Esophagus muscularis mucosa (tissue), 4 donors: ENCODE results near the gene GFM2. TPM values are rescaled to one million over a fixed set of nuclear protein-coding genes. Genes with fewer than 3 reads are reported as not detected.
"Not testable (repeated sequence)": the region's sequence is repeated elsewhere in the genome, so short reads cannot be mapped to it uniquely, and the experiment has no call there.

ENCODE experiments used
- DNase-seq: peaks from one replicate; pipeline ENCODE4 v3.0.0-alpha.2; 2017; ENCODE audit errors: extremely low spot score
- H3K27ac ChIP-seq, 4 donors: fragments of 200-600 bp; sonication (generic); replicated peaks in 1 of 4; 1 replicate in 3 of 4; 2 replicates in 1 of 4; pipeline ENCODE4 v1.5.1; 2016 to 2019; ENCODE audit warnings: mild to moderate bottlenecking in 1 of 4
- H3K27me3 ChIP-seq, 4 donors: fragments of 200-600 bp; sonication (generic); one replicate each; pipeline versions ENCODE4 v1.5.1 to v1.6.0; 2016 to 2019
- H3K36me3 ChIP-seq, 4 donors: fragments of 200-600 bp; sonication (generic); one replicate each; pipeline ENCODE4 v1.5.1; 2016 to 2019
- H3K4me1 ChIP-seq, 4 donors: fragments of 200-600 bp; sonication (generic); one replicate each; pipeline ENCODE4 v1.5.1; 2016 to 2019
- H3K4me3 ChIP-seq, 4 donors: fragments of 200-600 bp; sonication (generic); 1 replicate in 2 of 4; 2 replicates in 2 of 4; pipeline ENCODE4 v1.5.1; 2016 to 2019; ENCODE audit warnings: mild to moderate bottlenecking in 4 of 4, moderate library complexity in 1 of 4
- H3K9me3 ChIP-seq, 4 donors: fragments of 200-600 bp; sonication (generic); 1 replicate in 3 of 4; 2 replicates in 1 of 4; pipeline ENCODE4 v1.5.1; 2016 to 2019
- EP300 ChIP-seq: sonication (generic); formaldehyde crosslinking; IDR thresholded peaks from one replicate; pipeline ENCODE4 v1.6.1; 2017; ENCODE audit warnings: antibody characterized with exemption
- POLR2A ChIP-seq: fragments of 450-650 bp; IDR thresholded peaks from one replicate; pipeline ENCODE4 v1.6.1; 2017; ENCODE audit warnings: antibody characterized with exemption, moderate library complexity, mild to moderate bottlenecking, low read depth
- POLR2AphosphoS5 ChIP-seq, 2 donors: sonication (generic); formaldehyde crosslinking; IDR thresholded peaks; one replicate each; pipeline ENCODE4 v1.6.1; 2017; ENCODE audit warnings: antibody characterized with exemption in 2 of 2
- WGBS: methylation state at CpG from one replicate; pipeline ENCODE4 v1.1.5; 2018; 5-methylcytosine and 5-hydroxymethylcytosine counted together
- intact Hi-C: fragments of 100-400 bp; cut with DNase I; formaldehyde crosslinking; loops from one replicate; pipeline ENCODE4 v1.15.1; 2023
- small RNA-seq, 3 donors: library from RNA; depleted of rRNA; stranded (forward); fragments of <200 nt; gene quantifications; one replicate each; pipeline ENCODE3, GENCODE V24; 2016
- total RNA-seq, 4 donors: library from RNA; depleted of rRNA; stranded (reverse); fragments of >200 nt; gene quantifications; one replicate each; pipeline versions ENCODE4 v1.1.0 to v1.2.1, GENCODE V29; 2016
- TF ChIP-seq, protein P1 (sequence below), 3 experiments: fragments of 200-600 bp in 2 of 3; fragments of 450-650 bp in 1 of 3; sonication (generic) in 2 of 3; IDR thresholded peaks; one replicate each; pipeline ENCODE4 v1.5.1; 2017 to 2019; ENCODE audit warnings: antibody characterized with exemption in 3 of 3, mild to moderate bottlenecking in 2 of 3, moderate library complexity in 1 of 3

GFM2 gene
- total RNA-seq, 4 donors from 2014 or later: 12.9 to 17.0 (median 14.5) TPM

- intact Hi-C loops: loop anchor here (10.0 kb wide), 1 partner anchor 378 kb away; the partner anchor contains the start of gene GCNT4
These were observed 90.5 kb downstream of the GFM2 start for GRCh38 chr5:74676466-74676865.

DNA sequence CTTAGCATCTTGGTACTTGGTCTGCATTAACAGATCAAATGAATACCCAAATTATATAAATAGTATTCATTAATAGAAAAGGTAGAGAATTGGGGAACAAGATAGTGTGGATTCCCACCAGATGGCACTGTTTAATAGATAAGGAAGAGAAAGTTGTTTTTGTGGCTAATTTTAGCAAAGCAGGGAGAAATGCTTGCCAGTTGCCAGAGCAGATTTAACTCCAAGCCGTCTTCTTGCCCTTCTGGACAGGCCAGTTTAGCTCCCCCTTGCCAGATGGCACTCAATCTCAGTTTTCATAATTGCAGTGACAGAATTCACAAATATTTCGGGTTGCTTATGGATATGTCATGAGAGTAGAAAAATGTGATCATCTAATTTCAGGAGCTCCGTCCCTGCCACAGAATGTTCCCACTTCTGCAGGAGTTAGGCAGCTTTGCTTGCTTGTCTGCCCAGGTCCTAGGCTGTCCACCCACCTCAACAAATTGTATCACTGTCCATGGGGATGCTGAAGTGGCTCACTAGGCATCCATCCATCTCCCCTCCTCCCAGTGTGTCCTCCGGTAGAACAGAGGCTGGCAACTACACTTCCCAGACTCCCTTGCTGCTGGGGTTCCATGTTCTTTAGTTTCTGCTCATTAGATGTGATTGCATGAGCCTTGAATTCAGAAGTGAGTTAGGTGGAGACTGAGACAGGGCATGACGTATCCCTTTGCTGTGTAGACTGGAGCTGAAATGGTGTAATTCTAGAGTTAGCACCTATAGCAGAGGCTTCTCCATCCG, 93.7 kb downstream of the GFM2 start:
- TF ChIP-seq, protein P1, sequence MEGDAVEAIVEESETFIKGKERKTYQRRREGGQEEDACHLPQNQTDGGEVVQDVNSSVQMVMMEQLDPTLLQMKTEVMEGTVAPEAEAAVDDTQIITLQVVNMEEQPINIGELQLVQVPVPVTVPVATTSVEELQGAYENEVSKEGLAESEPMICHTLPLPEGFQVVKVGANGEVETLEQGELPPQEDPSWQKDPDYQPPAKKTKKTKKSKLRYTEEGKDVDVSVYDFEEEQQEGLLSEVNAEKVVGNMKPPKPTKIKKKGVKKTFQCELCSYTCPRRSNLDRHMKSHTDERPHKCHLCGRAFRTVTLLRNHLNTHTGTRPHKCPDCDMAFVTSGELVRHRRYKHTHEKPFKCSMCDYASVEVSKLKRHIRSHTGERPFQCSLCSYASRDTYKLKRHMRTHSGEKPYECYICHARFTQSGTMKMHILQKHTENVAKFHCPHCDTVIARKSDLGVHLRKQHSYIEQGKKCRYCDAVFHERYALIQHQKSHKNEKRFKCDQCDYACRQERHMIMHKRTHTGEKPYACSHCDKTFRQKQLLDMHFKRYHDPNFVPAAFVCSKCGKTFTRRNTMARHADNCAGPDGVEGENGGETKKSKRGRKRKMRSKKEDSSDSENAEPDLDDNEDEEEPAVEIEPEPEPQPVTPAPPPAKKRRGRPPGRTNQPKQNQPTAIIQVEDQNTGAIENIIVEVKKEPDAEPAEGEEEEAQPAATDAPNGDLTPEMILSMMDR (IDR thresholded peaks at IDR 0.05): peak; percentile 47 to 59 (median 57)
- TF ChIP-seq POLR2A: no peak
- Histone ChIP-seq H3K36me3 (no peaks in the 10 kb centered on the region), H3K4me3 (peak overlapping the region; percentile 40 to 54 (median 45)), H3K4me1 (peaks cover 14 to 18% (median 15%) of the 10 kb centered on the region in 4 donors), H3K27ac (peak overlapping the region; percentile 48 to 67 (median 66)), H3K27me3 (no peaks in the 10 kb centered on the region), H3K9me3 (no peaks in the 10 kb centered on the region)
- DNase-seq: no peak
- 49% methylated on average over 5 of the region's 6 CpGs for WGBS
- intact Hi-C loops: loop anchor here (5.0 to 10.0 kb wide), 2 partner anchors 244 to 382 kb away; partner anchors contain the start of gene GCNT4

More at GRCh38 chr5:74676466-74676865, 90.5 kb downstream of the GFM2 start:
- H3K9me3 ChIP-seq, H3K36me3 ChIP-seq, H3K27ac ChIP-seq, DNase-seq, H3K27me3 ChIP-seq, H3K4me3 ChIP-seq: not testable (repeated sequence)
- 94% methylated on average over 6 of the region's 6 CpGs for WGBS
- peaks cover 14 to 18% (median 15%) of the 10 kb centered on the region in 4 donors for H3K4me1 ChIP-seq

DNA sequence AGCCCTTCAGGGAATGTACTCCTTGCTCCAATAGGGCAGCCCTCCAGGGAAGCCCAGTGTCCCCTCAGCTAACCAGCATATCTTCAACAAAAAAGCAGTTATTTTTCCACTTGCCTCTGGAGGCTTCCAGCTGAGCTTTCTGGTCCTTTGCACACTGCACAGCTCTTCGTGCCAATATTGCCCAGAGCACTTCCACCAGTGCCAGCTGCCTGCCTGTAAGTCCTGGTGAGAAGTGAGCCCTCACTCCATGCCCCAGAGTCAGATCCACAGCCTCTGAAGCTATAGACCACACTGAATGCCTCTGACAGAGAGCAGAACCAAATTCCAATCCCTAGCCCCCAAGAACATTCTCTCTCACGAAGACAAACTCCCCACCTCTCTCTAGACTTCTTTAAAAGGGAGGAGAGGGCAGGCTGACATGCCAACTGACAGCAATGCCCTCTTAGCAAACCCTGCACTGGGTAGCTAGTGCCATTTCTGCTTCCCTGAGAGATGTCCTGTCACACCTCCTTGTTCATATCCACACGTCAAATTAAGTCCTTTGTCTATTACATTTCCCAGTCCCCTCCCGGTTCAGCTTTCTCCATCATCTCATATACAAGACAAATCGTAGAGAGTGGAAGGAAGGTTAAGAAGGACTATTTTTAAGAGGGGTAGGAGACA, 94.6 kb downstream of the GFM2 start:
- Histone ChIP-seq H3K4me1 (peaks cover 14 to 18% (median 15%) of the 10 kb centered on the region in 4 donors), H3K36me3 (no peaks in the 10 kb centered on the region), H3K27ac (no peak overlapping the region), H3K27me3 (no peaks in the 10 kb centered on the region), H3K4me3 (no peak overlapping the region), H3K9me3 (no peaks in the 10 kb centered on the region)
- no peak for DNase-seq
- intact Hi-C loops: loop anchor here (5.0 to 10.0 kb wide), 2 partner anchors 245 to 382 kb away; partner anchors contain the start of gene GCNT4
- 46% methylated on average over 5 of the region's 5 CpGs for WGBS
- TF ChIP-seq POLR2AphosphoS5 (IDR thresholded peaks at IDR 0.05) (no peak), EP300 (no peak), POLR2A (no peak)
- TF ChIP-seq, protein P1 (IDR thresholded peaks at IDR 0.05): no peak

Small RNAs within 50 kb of the gene (small RNA-seq; reads per million reads assigned to genes)
- 0 reads per million in 3 donors for gene RNU6-658P

Other genes with a start within 250 kb of the GFM2 start
- gene ENC1, start 126.4 kb downstream of the GFM2 start, total RNA-seq: 10 to 100 TPM in 3 of 4 donors, 1 to 10 TPM in 1; 8.9 to 23.7 (median 13.1) TPM
- 100 to 1,000 TPM; 101 to 128 (median 113) TPM for gene HEXB, start 81.9 kb downstream of the GFM2 start, total RNA-seq
- 100 to 1,000 TPM in 3 of 4 donors, 10 to 100 TPM in 1; 85.2 to 120 (median 110) TPM for gene NSA2, start 132 bp upstream of the GFM2 start, total RNA-seq
- gene FAM169A, start 99.3 kb upstream of the GFM2 start, total RNA-seq: 1 to 10 TPM in 3 of 4 donors, under 1 TPM in 1; 0.80 to 2.1 (median 1.3) TPM